ENCODE measurements around the gene HSPG2. TPM values are rescaled to one million over a fixed set of nuclear protein-coding genes. Genes with fewer than 3 reads are reported as not detected.
A peak's percentile ranks its signal among the peaks of the same experiment; 100 is the strongest.

HSPG2 gene
- total and polyA plus RNA-seq, 2 donors = 10.2 to 37.3 TPM

- peaks cover 0 to 2% of the 10 kb centered on the region in 2 donors for H3K9me3 ChIP-seq (ENCODE audit: control insufficient read depth in 2 of 2, insufficient read depth in 1 of 2, low read length in 1 of 2)
- DNase-seq (ENCODE audit: low read depth in 6 of 9, low spot score in 9 of 9) = no peak
- H3K4me3 ChIP-seq (ENCODE audit: low read length in 2 of 2) = no peak overlapping the region
- 95% methylated on average over 22 of the region's 22 CpGs for WGBS
- no peaks in the 10 kb centered on the region for H3K27me3 ChIP-seq (ENCODE audit: control insufficient read depth in 2 of 2, insufficient read depth in 1 of 2, low read length in 1 of 2)
- H3K27ac ChIP-seq (ENCODE audit: low read depth in 1 of 2, low read length in 1 of 2) = no peak overlapping the region
- H3K4me1 ChIP-seq (ENCODE audit: control insufficient read depth in 2 of 2, insufficient read depth in 2 of 2, low read length in 2 of 2) = no peaks in the 10 kb centered on the region
- H3K36me3 ChIP-seq (ENCODE audit: control insufficient read depth in 2 of 2, insufficient read depth in 2 of 2, low read length in 1 of 2) = no peaks in the 10 kb centered on the region
These were observed 113.0 kb downstream of the HSPG2 start for GRCh38 chr1:21823980-21824702.

- no peaks in the 10 kb centered on the region for H3K36me3 ChIP-seq (ENCODE audit: control insufficient read depth in 2 of 2, insufficient read depth in 2 of 2, low read length in 1 of 2)
- H3K4me1 ChIP-seq (ENCODE audit: control insufficient read depth in 2 of 2, insufficient read depth in 2 of 2, low read length in 2 of 2) = no peaks in the 10 kb centered on the region
- H3K27me3 ChIP-seq (ENCODE audit: control insufficient read depth in 2 of 2, insufficient read depth in 1 of 2, low read length in 1 of 2) = no peaks in the 10 kb centered on the region
- peaks cover 0 to 2% of the 10 kb centered on the region in 2 donors for H3K9me3 ChIP-seq (ENCODE audit: control insufficient read depth in 2 of 2, insufficient read depth in 1 of 2, low read length in 1 of 2)
- 70% methylated on average over 44 of the region's 44 CpGs for WGBS
- no peak overlapping the region for H3K4me3 ChIP-seq (ENCODE audit: low read length in 2 of 2)
- H3K27ac ChIP-seq (ENCODE audit: low read depth in 1 of 2, low read length in 1 of 2) = no peak overlapping the region
- DNase-seq (ENCODE audit: low read depth in 6 of 9, low spot score in 9 of 9) = no peak
These were observed 113.7 kb downstream of the HSPG2 start for GRCh38 chr1:21823206-21823979.

- 86% methylated on average over 9 of the region's 9 CpGs for WGBS
- H3K36me3 ChIP-seq (ENCODE audit: control insufficient read depth in 2 of 2, insufficient read depth in 2 of 2, low read length in 1 of 2) = no peaks in the 10 kb centered on the region
- H3K9me3 ChIP-seq (ENCODE audit: control insufficient read depth in 2 of 2, insufficient read depth in 1 of 2, low read length in 1 of 2) = no peaks in the 10 kb centered on the region
- H3K27me3 ChIP-seq (ENCODE audit: control insufficient read depth in 2 of 2, insufficient read depth in 1 of 2, low read length in 1 of 2) = no peaks in the 10 kb centered on the region
- no peaks in the 10 kb centered on the region for H3K4me1 ChIP-seq (ENCODE audit: control insufficient read depth in 2 of 2, insufficient read depth in 2 of 2, low read length in 2 of 2)
- no peak overlapping the region for H3K27ac ChIP-seq (ENCODE audit: low read depth in 1 of 2, low read length in 1 of 2)
- no peak overlapping the region for H3K4me3 ChIP-seq (ENCODE audit: low read length in 2 of 2)
- DNase-seq (ENCODE audit: low read depth in 6 of 9, low spot score in 9 of 9) = no peak
These were observed 114.8 kb downstream of the HSPG2 start for GRCh38 chr1:21822349-21822748.

GRCh38 chr1:21821385-21822019 lies 115.6 kb downstream of the HSPG2 start:
- Histone ChIP-seq H3K4me1 (ENCODE audit: control insufficient read depth in 2 of 2, insufficient read depth in 2 of 2, low read length in 2 of 2) (no peaks in the 10 kb centered on the region), H3K4me3 (ENCODE audit: low read length in 2 of 2) (no peak overlapping the region), H3K9me3 (ENCODE audit: control insufficient read depth in 2 of 2, insufficient read depth in 1 of 2, low read length in 1 of 2) (no peaks in the 10 kb centered on the region), H3K27me3 (ENCODE audit: control insufficient read depth in 2 of 2, insufficient read depth in 1 of 2, low read length in 1 of 2) (no peaks in the 10 kb centered on the region), H3K27ac (ENCODE audit: low read depth in 1 of 2, low read length in 1 of 2) (no peak overlapping the region), H3K36me3 (ENCODE audit: control insufficient read depth in 2 of 2, insufficient read depth in 2 of 2, low read length in 1 of 2) (no peaks in the 10 kb centered on the region)
- WGBS = 96% methylated on average over 11 of the region's 11 CpGs
- DNase-seq (ENCODE audit: low read depth in 6 of 9, low spot score in 9 of 9) = no peak

GRCh38 chr1:21820597-21821232 lies 116.4 kb downstream of the HSPG2 start:
- H3K27me3 ChIP-seq (ENCODE audit: control insufficient read depth in 2 of 2, insufficient read depth in 1 of 2, low read length in 1 of 2) = no peaks in the 10 kb centered on the region
- WGBS = 97% methylated on average over 9 of the region's 9 CpGs

GRCh38 chr1:21818656-21819055 lies 118.5 kb downstream of the HSPG2 start:
- Histone ChIP-seq H3K4me1 (ENCODE audit: control insufficient read depth in 2 of 2, insufficient read depth in 2 of 2, low read length in 2 of 2) (peaks cover 3% of the 10 kb centered on the region in 2 donors), H3K4me3 (ENCODE audit: low read length in 2 of 2) (no peak overlapping the region), H3K27me3 (ENCODE audit: control insufficient read depth in 2 of 2, insufficient read depth in 1 of 2, low read length in 1 of 2) (peaks cover 11 to 16% of the 10 kb centered on the region in 2 donors), H3K9me3 (ENCODE audit: control insufficient read depth in 2 of 2, insufficient read depth in 1 of 2, low read length in 1 of 2) (no peaks in the 10 kb centered on the region), H3K36me3 (ENCODE audit: control insufficient read depth in 2 of 2, insufficient read depth in 2 of 2, low read length in 1 of 2) (no peaks in the 10 kb centered on the region), H3K27ac (ENCODE audit: low read depth in 1 of 2, low read length in 1 of 2) (no peak overlapping the region)
- peak in 2 of 9 donors; percentile 10 to 18 for DNase-seq (ENCODE audit: low read depth in 6 of 9, low spot score in 9 of 9)
- WGBS = 41% methylated on average over 10 of the region's 10 CpGs

More at GRCh38 chr1:21820597-21821232, 116.4 kb downstream of the HSPG2 start:
- Histone ChIP-seq H3K4me1 (ENCODE audit: control insufficient read depth in 2 of 2, insufficient read depth in 2 of 2, low read length in 2 of 2) (no peaks in the 10 kb centered on the region), H3K27ac (ENCODE audit: low read depth in 1 of 2, low read length in 1 of 2) (no peak overlapping the region), H3K9me3 (ENCODE audit: control insufficient read depth in 2 of 2, insufficient read depth in 1 of 2, low read length in 1 of 2) (no peaks in the 10 kb centered on the region), H3K36me3 (ENCODE audit: control insufficient read depth in 2 of 2, insufficient read depth in 2 of 2, low read length in 1 of 2) (no peaks in the 10 kb centered on the region), H3K4me3 (ENCODE audit: low read length in 2 of 2) (no peak overlapping the region)
- DNase-seq (ENCODE audit: low read depth in 6 of 9, low spot score in 9 of 9) = no peak

GRCh38 chr1:21816602-21817302 lies 120.4 kb downstream of the HSPG2 start:
- Histone ChIP-seq H3K4me1 (ENCODE audit: control insufficient read depth in 2 of 2, insufficient read depth in 2 of 2, low read length in 2 of 2) (peaks cover 3% of the 10 kb centered on the region in 2 donors), H3K4me3 (ENCODE audit: low read length in 2 of 2) (no peak overlapping the region), H3K9me3 (ENCODE audit: control insufficient read depth in 2 of 2, insufficient read depth in 1 of 2, low read length in 1 of 2) (no peaks in the 10 kb centered on the region), H3K36me3 (ENCODE audit: control insufficient read depth in 2 of 2, insufficient read depth in 2 of 2, low read length in 1 of 2) (no peaks in the 10 kb centered on the region), H3K27me3 (ENCODE audit: control insufficient read depth in 2 of 2, insufficient read depth in 1 of 2, low read length in 1 of 2) (peaks cover 15 to 33% of the 10 kb centered on the region in 2 donors), H3K27ac (ENCODE audit: low read depth in 1 of 2, low read length in 1 of 2) (no peak overlapping the region)
- no peak for DNase-seq (ENCODE audit: low read depth in 6 of 9, low spot score in 9 of 9)
- 91% methylated on average over 8 of the region's 8 CpGs for WGBS

GRCh38 chr1:21815724-21816321 lies 121.3 kb downstream of the HSPG2 start:
- Histone ChIP-seq H3K4me3 (ENCODE audit: low read length in 2 of 2) (no peak overlapping the region), H3K4me1 (ENCODE audit: control insufficient read depth in 2 of 2, insufficient read depth in 2 of 2, low read length in 2 of 2) (peaks cover 3% of the 10 kb centered on the region in 2 donors), H3K27ac (ENCODE audit: low read depth in 1 of 2, low read length in 1 of 2) (no peak overlapping the region), H3K36me3 (ENCODE audit: control insufficient read depth in 2 of 2, insufficient read depth in 2 of 2, low read length in 1 of 2) (no peaks in the 10 kb centered on the region), H3K27me3 (ENCODE audit: control insufficient read depth in 2 of 2, insufficient read depth in 1 of 2, low read length in 1 of 2) (peaks cover 15 to 33% of the 10 kb centered on the region in 2 donors), H3K9me3 (ENCODE audit: control insufficient read depth in 2 of 2, insufficient read depth in 1 of 2, low read length in 1 of 2) (no peaks in the 10 kb centered on the region)
- 78% methylated on average over 12 of the region's 12 CpGs for WGBS
- peak in 1 of 9 donors; percentile 9 for DNase-seq (ENCODE audit: low read depth in 6 of 9, low spot score in 9 of 9)
